Stomach (tissue), 4 donors: ENCODE measurements around the gene ADM2.

ENCODE experiments used
- CTCF ChIP-seq, 7 experiments: fragments of 450-650 bp in 4 of 7; fragments of 200-600 bp in 3 of 7; sonication (generic) in 3 of 7; IDR thresholded peaks; one replicate each; pipeline ENCODE4 v1.5.1; 2016 to 2019; ENCODE audit warnings: antibody characterized with exemption in 7 of 7, control low read depth in 2 of 7, mild to moderate bottlenecking in 1 of 7
- POLR2A ChIP-seq, 4 donors: fragments of 450-650 bp; IDR thresholded peaks; one replicate each; pipeline ENCODE4 v1.6.1; 2016; ENCODE audit warnings: antibody characterized with exemption in 4 of 4, control low read depth in 2 of 4, mild to moderate bottlenecking in 1 of 4, moderate library complexity in 1 of 4

- TF ChIP-seq CTCF (IDR thresholded peaks at IDR 0.05) (no peak), POLR2A (IDR thresholded peaks at IDR 0.05) (no peak)
Measured at GRCh38 chr22:50443197-50443596, 38.1 kb upstream of the ADM2 start.
